ENCODE results near the gene GATAD2A. TPM values are rescaled to one million over a fixed set of nuclear protein-coding genes. Genes with fewer than 3 reads are reported as not detected.
"Not testable (repeated sequence)": the region's sequence is repeated elsewhere in the genome, so short reads cannot be mapped to it uniquely, and the experiment has no call there.

Gene GATAD2A
- total RNA-seq, 1 donor from 2014 or later: 118 TPM

- no peak overlapping the region for H3K4me3 ChIP-seq (ENCODE audit: low read depth, low read length)
- TF ChIP-seq CTCF (conservative IDR thresholded peaks at IDR 0.05; ENCODE audit: low read depth, low read length): no peak
- no peak for DNase-seq (ENCODE audit: low read depth)
Measured at GRCh38 chr19:19470579-19470978, 65.1 kb downstream of the GATAD2A start.

- no peak for TF ChIP-seq CTCF (conservative IDR thresholded peaks at IDR 0.05; ENCODE audit: low read depth, low read length)
- no peak overlapping the region for H3K4me3 ChIP-seq (ENCODE audit: low read depth, low read length)
- no peak for DNase-seq (ENCODE audit: low read depth)
Measured at GRCh38 chr19:19471682-19472081, 66.2 kb downstream of the GATAD2A start.

GRCh38 chr19:19472106-19472505 lies 66.6 kb downstream of the GATAD2A start:
- H3K4me3 ChIP-seq (ENCODE audit: low read depth, low read length); DNase-seq (ENCODE audit: low read depth): not testable (repeated sequence)

DNA sequence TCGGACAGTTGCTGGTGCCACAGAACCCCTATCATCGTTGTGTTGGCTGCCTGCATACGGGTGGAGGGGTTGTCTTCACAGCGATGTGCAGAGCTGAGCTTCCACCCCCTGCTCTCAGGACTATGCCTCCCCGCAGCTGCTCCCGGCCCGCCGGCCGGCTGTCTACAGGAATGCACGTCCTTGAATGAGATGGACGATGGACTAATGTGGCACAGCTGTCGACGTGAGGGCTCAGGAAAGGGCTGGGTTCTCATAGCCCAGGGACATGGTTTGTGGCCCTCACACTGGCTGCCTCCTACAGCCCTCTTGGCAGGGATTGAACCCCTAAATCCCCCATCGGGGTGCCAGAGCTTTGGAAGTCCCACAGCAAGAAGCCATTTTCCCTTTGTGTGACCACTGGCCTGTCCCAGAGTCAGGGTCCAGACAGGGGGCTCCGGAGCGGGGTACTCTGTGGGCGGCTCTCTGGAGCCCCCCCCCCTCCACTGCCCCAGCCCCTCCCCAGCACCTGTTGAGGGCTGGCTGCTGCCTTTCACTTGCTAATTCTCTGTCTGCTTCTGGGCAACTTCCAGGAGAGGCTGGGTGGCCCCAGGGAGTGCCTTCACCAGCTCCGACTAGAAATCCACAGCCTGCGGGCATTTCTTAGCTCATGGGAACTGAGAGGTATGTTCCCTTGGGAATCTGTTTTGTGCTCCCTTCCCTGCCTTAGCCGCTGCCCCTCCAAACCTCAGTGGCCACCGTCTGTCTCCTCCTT lies 69.7 kb downstream of the GATAD2A start:
- DNase-seq (ENCODE audit: low read depth): no peak
- no peak overlapping the region for H3K4me3 ChIP-seq (ENCODE audit: low read depth, low read length)
- no peak for TF ChIP-seq CTCF (conservative IDR thresholded peaks at IDR 0.05; ENCODE audit: low read depth, low read length)

DNA sequence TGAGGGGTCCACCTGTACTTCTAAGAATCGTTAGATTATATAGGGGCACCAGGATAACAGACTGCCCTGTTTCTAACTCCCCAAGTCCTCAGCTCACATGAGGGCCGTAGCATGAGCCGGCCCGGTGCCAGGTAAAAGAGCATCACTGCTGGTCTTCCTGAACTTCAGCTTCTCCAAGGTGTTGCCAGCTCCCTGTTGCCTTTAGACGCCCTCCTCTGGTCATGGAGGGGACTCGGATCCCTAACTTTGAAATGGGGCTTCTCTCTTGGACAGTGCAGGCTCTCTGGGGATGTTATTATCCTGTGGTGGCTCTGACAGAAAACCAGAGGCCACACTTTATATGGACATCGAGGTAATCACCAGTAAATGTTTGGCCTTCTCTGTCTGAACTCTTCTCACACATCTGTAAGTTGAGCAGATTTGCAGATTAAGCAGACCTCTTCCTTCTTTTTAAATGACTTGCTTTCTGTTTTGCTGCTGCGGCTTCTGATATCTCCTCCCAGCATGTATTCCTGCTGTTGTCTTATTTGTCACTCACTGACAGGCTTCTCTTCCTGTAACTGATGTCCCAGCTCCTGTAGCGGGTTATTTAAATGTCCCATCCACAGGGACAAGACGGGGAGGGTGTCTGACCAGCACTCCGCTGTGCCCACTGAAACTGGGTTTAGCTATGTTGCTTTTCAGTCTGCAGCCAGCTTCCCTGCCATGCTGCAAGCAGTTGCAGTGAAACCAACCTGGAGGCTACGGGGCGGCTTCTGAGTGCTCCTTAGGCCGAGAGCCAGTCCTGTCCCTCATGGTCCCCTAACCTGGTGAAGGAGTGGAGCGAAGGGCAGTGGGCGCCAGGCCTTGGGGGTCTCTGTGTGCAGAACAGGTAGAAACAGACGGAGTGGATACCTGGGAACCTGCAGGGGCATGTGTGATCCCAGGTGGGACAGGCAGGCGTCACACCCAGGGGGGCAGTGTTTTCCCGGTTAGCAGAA lies 70.7 kb downstream of the GATAD2A start:
- no peak for DNase-seq (ENCODE audit: low read depth)
- H3K4me3 ChIP-seq (ENCODE audit: low read depth, low read length): no peak overlapping the region
- peak; percentile 55 for TF ChIP-seq CTCF (conservative IDR thresholded peaks at IDR 0.05; ENCODE audit: low read depth, low read length)

GRCh38 chr19:19477705-19478383 lies 72.4 kb downstream of the GATAD2A start:
- no peak for DNase-seq (ENCODE audit: low read depth)
- no peak for TF ChIP-seq CTCF (conservative IDR thresholded peaks at IDR 0.05; ENCODE audit: low read depth, low read length)
- H3K4me3 ChIP-seq (ENCODE audit: low read depth, low read length): no peak overlapping the region

DNA sequence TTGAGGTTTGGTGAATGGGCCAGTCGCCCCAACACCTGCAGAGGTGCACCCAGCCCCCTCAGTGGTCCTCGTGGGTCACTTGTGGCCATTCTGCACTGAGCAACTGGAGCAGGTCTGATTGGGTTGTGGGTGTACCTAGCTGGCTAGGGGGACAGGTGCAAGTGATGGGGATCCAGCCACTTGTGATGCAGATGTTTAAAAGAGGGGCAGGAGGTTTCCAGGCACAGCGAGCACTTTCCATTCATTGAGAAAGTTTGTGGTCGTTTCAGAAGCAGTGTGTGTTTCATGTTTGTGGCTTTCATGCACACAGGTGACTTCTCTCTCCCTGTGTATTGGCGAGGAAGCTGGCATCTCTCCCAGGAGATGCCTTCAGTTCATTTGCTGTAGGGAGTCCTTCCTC lies 75.2 kb downstream of the GATAD2A start:
- no peak for DNase-seq (ENCODE audit: low read depth)
- no peak for TF ChIP-seq CTCF (conservative IDR thresholded peaks at IDR 0.05; ENCODE audit: low read depth, low read length)

More for the DNA sequence above, 75.2 kb downstream of the GATAD2A start:
- H3K4me3 ChIP-seq (ENCODE audit: low read depth, low read length): no peak overlapping the region
